Measurements from ENCODE around the gene AMPD3. TPM values are rescaled to one million over a fixed set of nuclear protein-coding genes. Genes with fewer than 3 reads are reported as not detected.

Gene AMPD3
- total RNA-seq, 1 donor from 2014 or later: 13.9 TPM

- peaks cover 42% of the 10 kb centered on the region for H3K36me3 Mint-ChIP-seq (ENCODE audit: low read depth)
- no peaks in the 10 kb centered on the region for H3K9me3 Mint-ChIP-seq
- H3K27ac Mint-ChIP-seq: no peak overlapping the region
- no peaks in the 10 kb centered on the region for H3K27me3 Mint-ChIP-seq (ENCODE audit: insufficient read depth)
- intact Hi-C loops (cut with micrococcal nuclease): no loop called here
- H3K4me1 Mint-ChIP-seq (ENCODE audit: low read depth): peaks cover 14% of the 10 kb centered on the region
- no peak for DNase-seq (ENCODE audit: low spot score)
- no peak overlapping the region for H3K4me3 Mint-ChIP-seq
Observed at GRCh38 chr11:10477690-10478046, 22.6 kb downstream of the AMPD3 start.

DNA sequence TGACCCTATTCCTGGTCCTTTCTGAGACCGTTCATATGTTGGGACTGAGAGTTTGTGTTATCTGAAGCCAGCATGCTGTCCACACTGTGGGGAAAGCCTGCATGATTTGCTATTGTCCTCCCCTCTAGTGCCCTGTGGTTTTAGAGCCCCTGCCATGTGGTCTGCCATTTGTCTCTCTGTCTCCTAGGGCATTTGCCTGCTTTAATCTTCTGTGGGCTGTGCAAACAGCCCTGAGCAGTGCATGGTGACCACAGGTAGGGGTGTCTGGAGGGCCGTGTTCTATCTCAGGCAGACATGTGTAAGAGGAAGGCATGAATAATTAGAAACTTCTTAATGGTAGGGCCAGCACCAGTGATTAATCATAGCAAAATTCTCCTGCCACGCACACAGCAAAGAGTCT lies 23.0 kb downstream of the AMPD3 start:
- DNase-seq (ENCODE audit: low spot score): no peak
- no peak overlapping the region for H3K27ac Mint-ChIP-seq
- intact Hi-C loops (cut with micrococcal nuclease): no loop called here
- H3K27me3 Mint-ChIP-seq (ENCODE audit: insufficient read depth): no peaks in the 10 kb centered on the region
- peaks cover 44% of the 10 kb centered on the region for H3K36me3 Mint-ChIP-seq (ENCODE audit: low read depth)
- no peak overlapping the region for H3K4me3 Mint-ChIP-seq
- peaks cover 14% of the 10 kb centered on the region for H3K4me1 Mint-ChIP-seq (ENCODE audit: low read depth)
- no peaks in the 10 kb centered on the region for H3K9me3 Mint-ChIP-seq

DNA sequence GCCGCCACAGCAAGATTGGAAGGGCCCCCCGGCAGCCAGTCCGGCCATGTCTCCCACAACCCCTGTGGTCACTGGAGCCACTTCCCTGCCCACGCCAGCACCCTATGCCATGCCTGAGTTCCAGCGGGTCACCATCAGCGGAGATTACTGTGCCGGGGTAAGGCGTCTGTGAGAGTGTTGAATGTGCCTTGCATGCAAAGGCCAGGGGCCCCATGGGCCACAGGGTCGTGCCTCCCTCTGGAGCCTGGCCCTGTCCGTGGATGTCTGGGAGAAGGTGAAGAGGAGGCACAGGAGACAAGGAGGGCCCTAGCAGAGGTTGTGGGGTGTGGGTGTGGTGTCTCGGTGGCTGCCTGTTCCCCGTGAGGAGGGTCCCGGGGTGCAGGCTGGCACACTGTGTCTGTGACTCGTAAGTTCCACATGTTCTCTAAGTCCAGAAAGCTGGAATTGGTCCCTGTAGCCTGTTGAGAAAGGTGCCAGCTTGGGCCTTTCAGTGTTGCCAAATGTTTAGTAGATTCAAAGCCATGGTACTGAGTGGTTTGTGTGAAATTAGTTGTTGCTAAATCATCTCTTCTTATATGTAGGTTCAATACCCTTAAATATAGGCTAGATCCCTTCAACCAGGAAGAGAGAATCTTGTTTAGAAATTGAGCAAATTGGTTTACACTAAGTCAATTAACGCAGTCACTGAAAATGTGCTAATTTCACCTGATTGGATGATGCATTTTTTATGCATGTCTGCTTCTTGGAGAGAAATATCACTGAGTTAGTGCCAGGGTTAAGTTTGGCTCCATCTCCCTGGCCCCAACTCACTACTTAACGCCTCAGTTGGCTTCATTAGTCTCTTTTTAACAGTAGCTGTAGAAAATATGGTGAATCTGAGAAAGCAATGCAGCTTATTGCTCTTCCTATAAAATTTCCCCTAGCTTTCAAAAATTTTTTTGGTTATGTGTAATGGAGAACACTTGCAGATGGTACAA lies 23.8 kb downstream of the AMPD3 start:
- Mint-ChIP-seq H3K27me3 (ENCODE audit: insufficient read depth) (no peaks in the 10 kb centered on the region), H3K36me3 (ENCODE audit: low read depth) (peaks cover 46% of the 10 kb centered on the region), H3K4me1 (ENCODE audit: low read depth) (peaks cover 14% of the 10 kb centered on the region), H3K9me3 (no peaks in the 10 kb centered on the region), H3K27ac (no peak overlapping the region), H3K4me3 (no peak overlapping the region)
- intact Hi-C loops (cut with micrococcal nuclease): no loop called here
- no peak for DNase-seq (ENCODE audit: low spot score)

- intact Hi-C loops (cut with micrococcal nuclease): no loop called here
- Mint-ChIP-seq H3K27me3 (ENCODE audit: insufficient read depth) (no peaks in the 10 kb centered on the region), H3K4me3 (no peak overlapping the region), H3K36me3 (ENCODE audit: low read depth) (peaks cover 43% of the 10 kb centered on the region), H3K4me1 (ENCODE audit: low read depth) (peaks cover 14% of the 10 kb centered on the region), H3K9me3 (no peaks in the 10 kb centered on the region), H3K27ac (no peak overlapping the region)
- no peak for DNase-seq (ENCODE audit: low spot score)
Observed at GRCh38 chr11:10480026-10480425, 25.0 kb downstream of the AMPD3 start.

DNA sequence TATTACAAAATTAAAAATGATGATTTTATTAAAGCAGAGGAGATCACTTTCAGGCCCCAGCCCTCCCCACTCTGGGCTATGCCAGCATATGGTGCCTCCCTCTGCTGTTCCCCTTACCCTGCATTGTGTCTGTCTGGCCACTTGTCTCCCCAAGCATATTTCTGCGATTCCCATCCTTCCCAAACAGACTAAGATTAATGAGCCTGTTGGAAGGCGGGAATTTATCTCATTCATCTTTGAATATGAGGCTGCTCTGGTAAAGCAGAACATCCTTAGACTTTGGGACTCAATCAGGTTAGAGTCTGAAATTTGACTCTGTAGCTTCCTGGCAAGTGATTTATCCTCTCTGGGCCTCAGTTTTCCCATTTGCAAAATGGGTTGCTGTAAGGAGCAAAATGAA lies 25.7 kb downstream of the AMPD3 start:
- no peaks in the 10 kb centered on the region for H3K27me3 Mint-ChIP-seq (ENCODE audit: insufficient read depth)
- H3K4me1 Mint-ChIP-seq (ENCODE audit: low read depth): peaks cover 14% of the 10 kb centered on the region
- H3K36me3 Mint-ChIP-seq (ENCODE audit: low read depth): peaks cover 39% of the 10 kb centered on the region
- no peaks in the 10 kb centered on the region for H3K9me3 Mint-ChIP-seq
- H3K27ac Mint-ChIP-seq: no peak overlapping the region
- no peak overlapping the region for H3K4me3 Mint-ChIP-seq
- no peak for DNase-seq (ENCODE audit: low spot score)
- intact Hi-C loops (cut with micrococcal nuclease): no loop called here

DNA sequence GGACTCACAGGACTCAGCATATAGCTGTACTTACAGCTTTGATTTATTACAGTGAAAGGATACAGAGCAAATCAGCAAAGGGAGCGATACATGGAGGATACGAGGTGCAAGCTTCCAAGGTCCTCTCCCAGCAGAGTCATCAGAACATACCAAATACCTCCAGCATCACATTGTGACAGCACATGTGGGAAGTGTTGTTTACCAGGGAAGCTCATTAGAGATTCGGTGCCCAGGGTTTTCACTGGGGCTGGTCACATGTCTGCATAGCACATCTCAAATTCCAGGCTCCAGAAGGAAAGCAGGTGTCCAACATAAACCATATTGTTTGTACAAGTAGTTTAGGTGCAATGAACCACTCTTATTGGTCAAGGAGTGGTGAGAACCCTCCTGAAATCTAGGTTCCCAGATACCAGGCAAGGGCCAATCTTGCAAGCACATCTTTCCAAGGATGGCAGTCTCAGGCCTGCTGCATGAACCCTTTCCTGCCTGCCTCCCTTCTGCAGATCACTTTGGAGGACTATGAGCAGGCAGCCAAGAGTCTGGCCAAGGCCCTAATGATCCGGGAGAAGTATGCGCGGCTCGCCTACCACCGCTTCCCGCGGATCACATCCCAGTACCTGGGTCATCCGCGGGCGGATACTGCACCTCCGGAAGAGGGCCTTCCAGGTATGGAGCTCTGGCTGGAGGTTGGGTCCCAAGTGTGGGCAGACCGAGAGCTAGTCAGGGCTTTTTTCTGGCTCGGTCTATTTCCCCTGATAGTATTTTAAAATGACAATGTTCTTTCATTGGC lies 26.7 kb downstream of the AMPD3 start:
- DNase-seq (ENCODE audit: low spot score): no peak
- no peak overlapping the region for H3K4me3 Mint-ChIP-seq
- no peak overlapping the region for H3K27ac Mint-ChIP-seq
- H3K4me1 Mint-ChIP-seq (ENCODE audit: low read depth): peaks cover 6% of the 10 kb centered on the region
- H3K36me3 Mint-ChIP-seq (ENCODE audit: low read depth): peaks cover 39% of the 10 kb centered on the region
- no peaks in the 10 kb centered on the region for H3K27me3 Mint-ChIP-seq (ENCODE audit: insufficient read depth)
- no peaks in the 10 kb centered on the region for H3K9me3 Mint-ChIP-seq
- intact Hi-C loops (cut with micrococcal nuclease): no loop called here

DNA sequence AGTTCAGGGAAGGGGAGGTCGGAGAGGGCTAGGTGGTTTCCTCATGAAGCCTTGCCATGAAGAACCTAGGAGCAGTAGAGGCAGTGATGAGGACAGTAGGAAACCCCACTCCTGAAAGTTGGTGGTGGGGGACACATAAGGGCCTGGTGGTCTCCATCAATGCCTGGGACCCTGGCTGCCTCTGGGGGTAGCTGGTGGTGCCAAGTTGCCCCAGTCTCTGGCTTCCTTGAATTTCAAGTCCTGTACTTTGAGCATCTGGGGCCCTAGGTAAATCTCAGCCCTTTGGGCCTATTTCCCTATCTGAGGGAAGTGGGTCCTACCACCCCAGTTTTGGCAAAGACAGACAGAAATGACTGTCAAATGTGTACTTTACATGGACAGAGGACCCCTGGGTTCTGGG lies 28.1 kb downstream of the AMPD3 start:
- DNase-seq (ENCODE audit: low spot score): no peak
- H3K4me3 Mint-ChIP-seq: no peak overlapping the region
- intact Hi-C loops (cut with micrococcal nuclease): no loop called here

GRCh38 chr11:10483584-10483983 lies 28.5 kb downstream of the AMPD3 start:
- H3K27ac Mint-ChIP-seq: no peak overlapping the region
- no peaks in the 10 kb centered on the region for H3K27me3 Mint-ChIP-seq (ENCODE audit: insufficient read depth)
- no peak overlapping the region for H3K4me3 Mint-ChIP-seq
- DNase-seq (ENCODE audit: low spot score): no peak
- intact Hi-C loops (cut with micrococcal nuclease): no loop called here
- peaks cover 11% of the 10 kb centered on the region for H3K4me1 Mint-ChIP-seq (ENCODE audit: low read depth)
- no peaks in the 10 kb centered on the region for H3K9me3 Mint-ChIP-seq
- peaks cover 34% of the 10 kb centered on the region for H3K36me3 Mint-ChIP-seq (ENCODE audit: low read depth)

More for the DNA sequence above, 28.1 kb downstream of the AMPD3 start:
- Mint-ChIP-seq H3K36me3 (ENCODE audit: low read depth) (peaks cover 36% of the 10 kb centered on the region), H3K27ac (no peak overlapping the region), H3K9me3 (no peaks in the 10 kb centered on the region), H3K4me1 (ENCODE audit: low read depth) (peaks cover 7% of the 10 kb centered on the region), H3K27me3 (ENCODE audit: insufficient read depth) (no peaks in the 10 kb centered on the region)

GRCh38 chr11:10484461-10485180 lies 29.6 kb downstream of the AMPD3 start:
- no peak for DNase-seq (ENCODE audit: low spot score)
- H3K36me3 Mint-ChIP-seq (ENCODE audit: low read depth): peaks cover 32% of the 10 kb centered on the region
- H3K27me3 Mint-ChIP-seq (ENCODE audit: insufficient read depth): no peaks in the 10 kb centered on the region
- peaks cover 18% of the 10 kb centered on the region for H3K4me1 Mint-ChIP-seq (ENCODE audit: low read depth)
- no peak overlapping the region for H3K27ac Mint-ChIP-seq
- H3K9me3 Mint-ChIP-seq: no peaks in the 10 kb centered on the region
- intact Hi-C loops (cut with micrococcal nuclease): no loop called here
- H3K4me3 Mint-ChIP-seq: no peak overlapping the region

DNA sequence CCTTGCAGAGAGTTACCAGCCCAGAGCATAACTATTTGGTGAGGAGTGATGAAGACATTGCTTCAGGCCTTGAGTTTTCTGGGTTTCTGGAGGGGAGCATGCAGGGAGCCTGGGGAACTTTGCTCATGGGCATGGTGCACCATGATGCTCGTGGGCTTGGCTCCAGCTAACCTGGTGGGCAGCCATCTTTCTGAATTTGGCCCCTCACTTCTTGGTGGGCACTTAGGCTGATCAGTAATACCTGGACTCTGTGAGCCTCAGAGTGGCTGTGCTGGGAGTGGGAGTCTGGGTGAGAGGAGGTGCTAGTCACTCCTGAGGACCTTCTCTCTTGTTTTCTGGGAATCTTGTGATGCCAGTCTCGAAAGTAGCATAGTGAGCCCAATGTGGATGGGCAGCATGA lies 30.6 kb downstream of the AMPD3 start:
- no peak for DNase-seq (ENCODE audit: low spot score)
- no peak overlapping the region for H3K27ac Mint-ChIP-seq
- H3K9me3 Mint-ChIP-seq: no peaks in the 10 kb centered on the region
- H3K36me3 Mint-ChIP-seq (ENCODE audit: low read depth): peaks cover 30% of the 10 kb centered on the region
- intact Hi-C loops (cut with micrococcal nuclease): no loop called here
- H3K4me3 Mint-ChIP-seq: no peak overlapping the region
- H3K4me1 Mint-ChIP-seq (ENCODE audit: low read depth): peaks cover 26% of the 10 kb centered on the region
- H3K27me3 Mint-ChIP-seq (ENCODE audit: insufficient read depth): no peaks in the 10 kb centered on the region

DNA sequence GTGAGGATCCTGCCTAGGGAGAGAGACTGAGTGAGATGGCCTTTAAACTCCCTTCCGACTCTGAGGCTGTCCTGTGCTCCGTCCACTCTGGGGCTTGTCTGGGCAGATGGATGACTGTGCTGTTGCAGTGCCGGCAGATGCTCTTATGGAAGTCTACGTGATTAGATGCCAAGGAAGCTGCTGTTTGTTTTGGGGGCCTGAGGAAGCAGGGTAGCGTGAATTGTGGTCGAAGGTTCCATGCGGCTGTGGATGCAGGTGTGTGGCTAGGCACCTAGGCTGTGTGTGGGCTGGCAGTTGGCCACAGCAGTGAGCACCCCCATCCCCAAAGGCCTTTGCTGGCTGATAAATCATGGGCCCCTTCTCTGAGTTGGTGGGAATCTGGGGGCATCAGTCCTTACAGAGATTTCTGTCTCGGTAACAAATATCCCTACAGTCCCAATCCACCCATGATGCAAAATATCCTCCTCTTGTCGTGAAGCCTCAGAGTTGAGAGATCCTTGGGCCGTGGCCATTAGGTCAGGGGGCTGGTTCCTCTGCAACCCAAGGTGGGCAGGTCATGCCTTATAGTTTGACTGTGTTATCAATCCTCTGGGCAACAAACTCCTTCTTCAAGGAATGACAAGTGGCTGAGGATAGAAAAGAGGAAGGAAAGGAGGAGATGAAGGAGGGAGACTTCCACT lies 31.2 kb downstream of the AMPD3 start:
- peaks cover 24% of the 10 kb centered on the region for H3K36me3 Mint-ChIP-seq (ENCODE audit: low read depth)
- H3K27me3 Mint-ChIP-seq (ENCODE audit: insufficient read depth): no peaks in the 10 kb centered on the region
- intact Hi-C loops (cut with micrococcal nuclease): no loop called here
- H3K4me1 Mint-ChIP-seq (ENCODE audit: low read depth): peaks cover 26% of the 10 kb centered on the region
- H3K4me3 Mint-ChIP-seq: no peak overlapping the region
- no peak for DNase-seq (ENCODE audit: low spot score)
- H3K9me3 Mint-ChIP-seq: no peaks in the 10 kb centered on the region
- H3K27ac Mint-ChIP-seq: peak overlapping the region; percentile 13

- intact Hi-C loops (cut with micrococcal nuclease): no loop called here
- Mint-ChIP-seq H3K9me3 (no peaks in the 10 kb centered on the region), H3K27ac (no peak overlapping the region), H3K36me3 (ENCODE audit: low read depth) (peaks cover 26% of the 10 kb centered on the region), H3K27me3 (ENCODE audit: insufficient read depth) (no peaks in the 10 kb centered on the region), H3K4me3 (no peak overlapping the region), H3K4me1 (ENCODE audit: low read depth) (peaks cover 26% of the 10 kb centered on the region)
- DNase-seq (ENCODE audit: low spot score): no peak
Observed at GRCh38 chr11:10487002-10487647, 32.1 kb downstream of the AMPD3 start.

All from activated T-helper 1 cell treated with anti-CD3 and anti-CD28 coated beads, Interleukin-12 subunit alpha, Interleukin-12 subunit beta, Interleukin-2, Interleukin-4 antibody, amounts not matched to agents 30 ng/mL and 10 ng/mL and 1 ng/mL, durations not matched to agents 14 hours and 24 hours and 36 hours (primary cell).